Stimulated activated effector memory CD8-positive, alpha-beta T cell treated with anti-CD3 and anti-CD28 coated beads, Interleukin-12 subunit alpha, Interleukin-12 subunit beta, amount 100 ng/mL, for 72 hours (primary cell): ENCODE results near the gene SNX3.
A peak's percentile ranks its signal among the peaks of the same experiment; 100 is the strongest.
"Not testable (repeated sequence)": the region's sequence is repeated elsewhere in the genome, so short reads cannot be mapped to it uniquely, and the experiment has no call there.

ENCODE experiments used
- ATAC-seq: fragments of 150-1000 bp; cut with Tn5 transposase; 2 replicates; pipeline ENCODE4 v1.10.0; 2021
- DNase-seq, 2 donors: peaks; one replicate each; pipeline ENCODE4 v3.0.0; 2021 to 2022; ENCODE audit warnings: low spot score in 2 of 2
- H3K27ac Mint-ChIP-seq: one replicate; pipeline ENCODE4 v1.8.0; 2022; ENCODE audit warnings: mild to moderate bottlenecking, mixed read lengths
- H3K36me3 Mint-ChIP-seq: one replicate; pipeline ENCODE4 v1.8.0; 2022; ENCODE audit warnings: mild to moderate bottlenecking, mixed read lengths
- H3K4me1 Mint-ChIP-seq: one replicate; pipeline ENCODE4 v1.8.0; 2022; ENCODE audit warnings: mixed read lengths
- H3K4me3 Mint-ChIP-seq: one replicate; pipeline ENCODE4 v1.8.0; 2022; ENCODE audit warnings: mild to moderate bottlenecking, mixed read lengths
- H3K9me3 Mint-ChIP-seq: one replicate; pipeline ENCODE4 v1.8.0; 2022; ENCODE audit warnings: mixed read lengths

SNX3 gene

GRCh38 chr6:108260809-108261569 is at the start of gene SNX3:
Gene SNX3 (minus strand): TSS chr6:108261040. CDS start chr6:108260921, 119 bp downstream.
- peak; percentile 82 to 96 for DNase-seq
- Mint-ChIP-seq H3K9me3 (no peaks in the 10 kb centered on the region), H3K4me3 (peak within 1 kb of the TSS; percentile 77), H3K27ac (peak within 1 kb of the TSS; percentile 93), H3K36me3 (peaks cover 5% of the 10 kb centered on the region), H3K4me1 (peaks cover 9% of the 10 kb centered on the region)
- ATAC-seq, result peak; percentile 95

DNA sequence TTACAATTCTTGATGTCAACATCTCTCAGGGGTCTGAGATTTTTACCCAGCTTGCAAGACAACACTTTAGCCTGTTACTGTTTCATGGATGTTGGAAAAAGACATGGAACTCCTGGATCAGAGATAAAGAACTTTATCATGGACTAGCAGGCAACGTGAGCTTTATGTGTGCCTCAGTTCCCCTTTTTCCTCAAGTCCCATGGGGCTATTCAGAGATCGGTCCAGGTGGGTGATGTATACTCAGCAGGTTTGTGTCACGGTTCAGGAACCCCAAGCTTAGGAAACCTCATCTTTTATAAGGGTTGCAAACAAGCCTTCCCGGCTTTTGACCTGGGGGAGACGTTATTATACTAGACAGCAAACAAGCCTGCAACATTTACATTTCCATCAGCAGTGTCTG is 49.0 kb upstream of the SNX3 start:
- no peaks in the 10 kb centered on the region for H3K36me3 Mint-ChIP-seq
- DNase-seq (no peak), ATAC-seq (no peak)
- H3K9me3 Mint-ChIP-seq, result no peaks in the 10 kb centered on the region
- H3K27ac Mint-ChIP-seq, result no peak overlapping the region
- H3K4me3 Mint-ChIP-seq, result no peak overlapping the region
- no peaks in the 10 kb centered on the region for H3K4me1 Mint-ChIP-seq

DNA sequence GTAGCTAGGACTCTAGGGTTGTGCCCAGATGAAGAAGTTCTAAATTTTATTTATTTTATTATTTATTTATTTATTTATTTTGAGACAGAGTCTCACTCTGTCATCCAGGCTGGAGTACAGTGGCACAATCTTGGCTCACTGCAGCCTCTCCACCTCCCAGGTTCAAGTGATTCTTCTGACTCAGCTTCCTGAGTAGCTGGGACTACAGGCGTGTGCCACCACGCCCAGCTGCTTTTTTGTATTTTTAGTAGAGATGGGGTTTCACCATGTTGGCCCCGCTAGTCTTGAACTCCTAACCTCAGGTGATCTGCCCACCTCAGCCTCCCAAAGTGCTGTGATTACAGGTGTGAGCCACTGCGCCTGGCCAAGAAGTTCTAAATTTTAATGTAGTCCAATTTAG is 47.8 kb upstream of the SNX3 start:
- H3K27ac Mint-ChIP-seq, H3K4me3 Mint-ChIP-seq, ATAC-seq, H3K4me1 Mint-ChIP-seq, H3K36me3 Mint-ChIP-seq, H3K9me3 Mint-ChIP-seq, DNase-seq: not testable (repeated sequence)

- DNase-seq (no peak), ATAC-seq (no peak)
- H3K9me3 Mint-ChIP-seq, result no peaks in the 10 kb centered on the region
- H3K4me3 Mint-ChIP-seq, result no peak overlapping the region
- H3K27ac Mint-ChIP-seq, result no peak overlapping the region
- H3K4me1 Mint-ChIP-seq, result peaks cover 1% of the 10 kb centered on the region
- no peaks in the 10 kb centered on the region for H3K36me3 Mint-ChIP-seq
Observed at GRCh38 chr6:108304646-108305045, 43.8 kb upstream of the SNX3 start.

- Mint-ChIP-seq H3K9me3 (no peaks in the 10 kb centered on the region), H3K27ac (no peak overlapping the region), H3K4me3 (no peak overlapping the region), H3K4me1 (peaks cover 11% of the 10 kb centered on the region), H3K36me3 (no peaks in the 10 kb centered on the region)
- DNase-seq (no peak), ATAC-seq (no peak)
Observed at GRCh38 chr6:108302386-108302785, 41.5 kb upstream of the SNX3 start.

GRCh38 chr6:108295676-108296075 is 34.8 kb upstream of the SNX3 start:
- Mint-ChIP-seq H3K4me1 (peaks cover 19% of the 10 kb centered on the region), H3K9me3 (no peaks in the 10 kb centered on the region), H3K4me3 (peak overlapping the region; percentile 96), H3K27ac (peak overlapping the region; percentile 100), H3K36me3 (peaks cover 15% of the 10 kb centered on the region)
- ATAC-seq (no peak), DNase-seq (no peak)

DNA sequence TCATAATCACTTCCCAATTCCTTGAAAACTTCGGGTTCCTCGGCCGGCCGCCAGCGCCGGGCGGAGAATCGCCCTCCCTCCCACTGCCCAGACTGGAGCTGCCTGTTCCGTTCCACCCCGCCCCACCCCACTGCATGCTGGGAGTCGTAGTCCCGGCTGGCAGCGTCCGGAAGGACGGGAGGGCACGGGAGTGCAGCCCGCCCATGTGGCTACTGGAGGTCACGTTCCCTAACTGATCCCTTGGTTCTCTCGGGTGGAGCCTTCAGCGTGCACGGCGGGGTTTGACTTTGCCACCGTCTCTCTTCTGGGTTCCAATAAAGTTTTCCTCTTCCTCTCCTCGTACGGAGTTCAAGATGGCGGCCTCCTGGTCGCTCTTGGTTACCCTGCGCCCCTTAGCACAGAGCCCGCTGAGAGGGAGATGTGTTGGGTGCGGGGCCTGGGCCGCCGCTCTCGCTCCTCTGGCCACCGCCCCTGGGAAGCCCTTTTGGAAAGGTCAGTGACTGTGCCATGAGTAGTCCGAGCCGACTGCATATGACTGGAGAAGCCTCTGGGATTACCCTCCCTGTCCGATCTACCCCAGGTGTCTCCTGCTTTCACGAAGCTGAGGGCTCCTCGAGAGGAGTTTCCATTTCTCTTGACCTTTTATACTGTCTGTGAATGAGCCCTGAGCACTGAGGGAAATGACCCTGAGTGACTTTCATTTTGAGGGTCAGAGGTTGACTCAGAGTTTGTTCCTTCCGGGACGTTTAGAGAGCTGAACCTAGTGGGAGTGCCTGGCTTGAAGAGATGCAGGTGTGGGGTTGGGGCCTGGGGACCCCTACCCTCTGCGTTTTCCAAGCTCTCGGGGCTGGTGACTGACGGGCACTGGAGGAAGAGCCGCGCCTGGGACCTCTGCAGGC is 34.1 kb upstream of the SNX3 start, which contains the start of gene AFG1L:
Gene AFG1L (plus strand): TSS at position 328 of the 899 bp plus-strand sequence. CDS start 26 bp downstream, at position 354.
- Mint-ChIP-seq H3K4me3 (peak within 1 kb of the TSS; percentile 96), H3K4me1 (peaks cover 19% of the 10 kb centered on the region), H3K36me3 (peaks cover 15% of the 10 kb centered on the region), H3K27ac (peak within 1 kb of the TSS; percentile 100), H3K9me3 (no peaks in the 10 kb centered on the region)
- peak; percentile 78 to 95 for DNase-seq
- ATAC-seq, result peak; percentile 96

DNA sequence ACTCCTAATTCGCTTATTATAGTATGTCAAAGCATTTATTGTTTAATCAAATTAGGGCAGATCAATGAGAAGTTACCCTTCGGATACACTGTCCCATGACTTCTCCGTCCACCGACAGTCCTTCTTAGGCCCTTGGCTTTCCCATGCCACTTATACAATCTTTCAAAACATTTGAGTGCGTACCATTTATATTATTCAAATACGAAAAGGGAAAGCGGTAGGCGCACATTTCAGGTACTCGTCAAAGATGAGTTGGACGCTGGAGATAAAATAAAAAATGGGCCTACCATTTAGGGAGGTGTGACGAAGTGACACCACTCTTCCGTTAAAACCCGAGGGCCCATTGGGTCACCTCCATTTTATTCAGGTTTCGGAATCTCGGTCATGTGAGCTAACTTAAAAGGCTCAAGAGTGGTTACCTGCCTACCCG is 33.5 kb upstream of the SNX3 start:
- peak; percentile 59 for ATAC-seq
- H3K27ac Mint-ChIP-seq, result peak overlapping the region; percentile 100
- no peaks in the 10 kb centered on the region for H3K9me3 Mint-ChIP-seq
- H3K4me1 Mint-ChIP-seq, result peaks cover 14% of the 10 kb centered on the region
- peak overlapping the region; percentile 96 for H3K4me3 Mint-ChIP-seq
- H3K36me3 Mint-ChIP-seq, result peaks cover 15% of the 10 kb centered on the region
- DNase-seq, result no peak

GRCh38 chr6:108293527-108294296 is 32.9 kb upstream of the SNX3 start:
- Mint-ChIP-seq H3K27ac (peak overlapping the region; percentile 100), H3K4me3 (peak overlapping the region; percentile 96), H3K9me3 (no peaks in the 10 kb centered on the region), H3K4me1 (peaks cover 13% of the 10 kb centered on the region), H3K36me3 (peaks cover 15% of the 10 kb centered on the region)
- no peak for ATAC-seq
- peak in 1 of 2 donors; percentile 41 for DNase-seq

DNA sequence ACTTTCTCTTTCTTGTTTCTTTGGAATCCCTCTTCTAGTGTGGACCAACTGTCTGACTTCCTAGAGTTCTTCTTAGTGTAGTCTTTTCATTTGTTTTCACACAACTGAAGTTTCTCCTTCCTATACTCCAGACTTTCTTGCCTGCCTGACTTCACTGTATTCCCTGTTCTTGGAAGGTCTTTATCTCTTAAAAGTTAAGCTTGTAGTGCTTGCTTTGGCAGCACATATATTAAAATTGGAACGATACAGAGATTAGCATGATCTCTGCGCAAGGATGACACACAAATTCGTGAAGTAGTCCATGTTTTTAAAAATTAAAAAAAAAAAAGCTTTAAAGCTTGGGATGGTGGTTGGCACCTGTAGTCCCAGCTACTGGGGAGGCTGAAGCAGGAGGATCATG is 31.7 kb upstream of the SNX3 start:
- DNase-seq, H3K4me3 Mint-ChIP-seq, H3K27ac Mint-ChIP-seq, H3K4me1 Mint-ChIP-seq, ATAC-seq, H3K9me3 Mint-ChIP-seq: not testable (repeated sequence)
- H3K36me3 Mint-ChIP-seq, result peaks cover 15% of the 10 kb centered on the region

GRCh38 chr6:108291091-108291490 is 30.3 kb upstream of the SNX3 start:
- Mint-ChIP-seq H3K9me3 (no peaks in the 10 kb centered on the region), H3K4me1 (peaks cover 8% of the 10 kb centered on the region), H3K36me3 (peaks cover 15% of the 10 kb centered on the region), H3K4me3 (no peak overlapping the region), H3K27ac (no peak overlapping the region)
- ATAC-seq (no peak), DNase-seq (peak in 1 of 2 donors; percentile 28)

DNA sequence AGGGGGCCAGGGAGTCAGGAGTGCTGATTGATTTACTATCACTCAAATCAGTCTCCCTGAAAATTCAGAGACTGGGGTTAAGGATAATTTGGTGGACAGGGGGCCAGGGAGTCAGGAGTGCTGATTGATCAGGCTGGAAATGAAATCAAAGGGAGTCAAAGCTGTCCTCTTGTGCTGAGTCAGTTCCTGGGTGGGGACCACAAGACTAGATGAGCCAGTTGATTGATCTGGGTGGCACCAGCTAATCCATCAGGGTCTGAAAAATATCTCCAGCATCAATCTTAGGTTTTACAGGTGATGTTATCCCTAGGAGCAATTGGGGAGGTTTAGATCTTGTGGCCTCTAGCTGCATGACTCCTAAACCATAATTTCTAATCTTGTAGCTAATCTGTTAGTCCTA is 27.9 kb upstream of the SNX3 start:
- Mint-ChIP-seq H3K9me3 (no peaks in the 10 kb centered on the region), H3K36me3 (no peaks in the 10 kb centered on the region), H3K4me1 (no peaks in the 10 kb centered on the region), H3K27ac (no peak overlapping the region), H3K4me3 (no peak overlapping the region)
- ATAC-seq (no peak), DNase-seq (peak in 1 of 2 donors; percentile 40)

GRCh38 chr6:108287373-108287772 is 26.5 kb upstream of the SNX3 start:
- no peaks in the 10 kb centered on the region for H3K9me3 Mint-ChIP-seq
- no peak overlapping the region for H3K4me3 Mint-ChIP-seq
- ATAC-seq (no peak), DNase-seq (no peak)
- no peaks in the 10 kb centered on the region for H3K36me3 Mint-ChIP-seq
- no peaks in the 10 kb centered on the region for H3K4me1 Mint-ChIP-seq
- no peak overlapping the region for H3K27ac Mint-ChIP-seq

DNA sequence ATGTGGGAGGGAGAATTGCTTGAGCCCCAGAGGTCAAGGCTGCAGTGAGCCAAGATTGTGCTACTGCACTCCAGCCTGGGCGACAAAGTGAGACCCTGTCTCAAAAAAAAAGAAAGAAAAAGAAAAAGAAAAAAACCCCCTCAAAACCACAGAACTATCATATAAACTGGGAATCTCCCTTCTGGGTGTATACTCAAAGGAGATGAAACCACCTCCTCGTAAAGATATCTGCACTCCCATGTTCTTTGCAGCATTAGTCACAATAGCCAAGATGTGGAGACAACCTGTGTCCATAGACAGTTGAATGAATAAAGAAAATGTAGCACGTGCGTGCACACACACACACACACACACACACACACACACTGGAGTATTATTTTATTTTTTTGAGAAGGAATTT is 25.5 kb upstream of the SNX3 start:
- no peak overlapping the region for H3K27ac Mint-ChIP-seq
- H3K4me3 Mint-ChIP-seq, result no peak overlapping the region
- no peaks in the 10 kb centered on the region for H3K9me3 Mint-ChIP-seq
- H3K36me3 Mint-ChIP-seq, result no peaks in the 10 kb centered on the region
- no peak for DNase-seq
- no peaks in the 10 kb centered on the region for H3K4me1 Mint-ChIP-seq
- no peak for ATAC-seq

DNA sequence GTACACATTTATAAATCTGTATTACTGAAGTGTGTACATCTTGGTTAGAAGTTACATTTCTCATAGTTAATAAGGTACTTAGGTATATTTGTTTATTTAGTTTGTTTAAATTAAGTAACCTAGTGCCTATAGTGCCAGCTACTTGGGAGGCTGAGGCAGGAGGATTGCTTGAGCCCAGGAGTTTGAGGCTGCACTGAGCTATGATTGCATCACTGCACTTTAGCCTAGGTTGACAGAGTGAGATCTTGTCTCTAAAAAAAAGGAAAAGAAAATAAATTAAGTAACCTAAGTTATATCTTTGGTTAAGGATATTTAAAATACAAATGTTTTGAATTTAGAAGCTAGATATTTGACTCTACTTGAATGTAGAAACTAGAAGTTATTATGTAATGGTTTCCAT is 24.5 kb upstream of the SNX3 start:
- H3K27ac Mint-ChIP-seq, result no peak overlapping the region
- no peaks in the 10 kb centered on the region for H3K36me3 Mint-ChIP-seq
- H3K9me3 Mint-ChIP-seq, result no peaks in the 10 kb centered on the region
- H3K4me3 Mint-ChIP-seq, result no peak overlapping the region
- no peaks in the 10 kb centered on the region for H3K4me1 Mint-ChIP-seq
- ATAC-seq (no peak), DNase-seq (no peak)
